ENCODE results near the gene MIS18A. TPM values are rescaled to one million over a fixed set of nuclear protein-coding genes. Genes with fewer than 3 reads are reported as not detected.
"Not testable (repeated sequence)": the region's sequence is repeated elsewhere in the genome, so short reads cannot be mapped to it uniquely, and the experiment has no call there.

MIS18A gene
- total RNA-seq, 4 donors from 2014 or later = 0.51 to 2.7 (median 0.87) TPM

DNA sequence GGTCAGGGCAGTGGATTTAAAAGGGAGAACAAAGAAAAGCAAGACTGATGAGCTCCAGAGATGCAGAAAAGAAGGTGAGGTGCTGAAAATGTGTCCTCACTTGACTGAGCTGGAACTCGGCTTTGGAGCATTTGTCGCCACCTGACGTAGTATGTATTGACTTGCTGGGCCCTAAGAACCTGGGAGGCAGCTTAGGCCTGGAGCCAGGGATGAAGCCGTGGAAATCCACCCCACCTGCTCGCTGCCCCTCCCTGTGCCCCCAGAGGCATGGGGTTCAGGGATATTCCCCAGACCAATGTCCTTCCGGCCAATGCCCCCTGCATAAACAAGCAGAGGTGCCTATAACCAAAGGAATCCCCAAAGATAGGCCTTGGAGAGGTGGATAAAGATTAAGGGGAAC lies 34.1 kb upstream of the MIS18A start:
- DNase-seq (no peak), ATAC-seq (no peak)
- intact Hi-C loops (cut with DNase I; ENCODE audit: low total_unique reads) = no loop called here
- H3K27me3 ChIP-seq = no peaks in the 10 kb centered on the region
- no peaks in the 10 kb centered on the region for H3K4me1 ChIP-seq
- no peak for TF ChIP-seq POLR2A (IDR thresholded peaks at IDR 0.05)
- TF ChIP-seq, protein P1, sequence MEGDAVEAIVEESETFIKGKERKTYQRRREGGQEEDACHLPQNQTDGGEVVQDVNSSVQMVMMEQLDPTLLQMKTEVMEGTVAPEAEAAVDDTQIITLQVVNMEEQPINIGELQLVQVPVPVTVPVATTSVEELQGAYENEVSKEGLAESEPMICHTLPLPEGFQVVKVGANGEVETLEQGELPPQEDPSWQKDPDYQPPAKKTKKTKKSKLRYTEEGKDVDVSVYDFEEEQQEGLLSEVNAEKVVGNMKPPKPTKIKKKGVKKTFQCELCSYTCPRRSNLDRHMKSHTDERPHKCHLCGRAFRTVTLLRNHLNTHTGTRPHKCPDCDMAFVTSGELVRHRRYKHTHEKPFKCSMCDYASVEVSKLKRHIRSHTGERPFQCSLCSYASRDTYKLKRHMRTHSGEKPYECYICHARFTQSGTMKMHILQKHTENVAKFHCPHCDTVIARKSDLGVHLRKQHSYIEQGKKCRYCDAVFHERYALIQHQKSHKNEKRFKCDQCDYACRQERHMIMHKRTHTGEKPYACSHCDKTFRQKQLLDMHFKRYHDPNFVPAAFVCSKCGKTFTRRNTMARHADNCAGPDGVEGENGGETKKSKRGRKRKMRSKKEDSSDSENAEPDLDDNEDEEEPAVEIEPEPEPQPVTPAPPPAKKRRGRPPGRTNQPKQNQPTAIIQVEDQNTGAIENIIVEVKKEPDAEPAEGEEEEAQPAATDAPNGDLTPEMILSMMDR (IDR thresholded peaks at IDR 0.05 in 4 of 5, conservative IDR thresholded peaks at IDR 0.05 in 1 of 5) = no peak
- H3K4me3 ChIP-seq = no peak overlapping the region
- no peak overlapping the region for H3K27ac ChIP-seq
- peaks cover 0 to 43% of the 10 kb centered on the region in 2 donors for H3K36me3 ChIP-seq
- in situ Hi-C loops (cut with MboI; ENCODE audit: low sequenced_read_pairs in 4 of 4) = no loop called here
- H3K9me3 ChIP-seq = no peaks in the 10 kb centered on the region

DNA sequence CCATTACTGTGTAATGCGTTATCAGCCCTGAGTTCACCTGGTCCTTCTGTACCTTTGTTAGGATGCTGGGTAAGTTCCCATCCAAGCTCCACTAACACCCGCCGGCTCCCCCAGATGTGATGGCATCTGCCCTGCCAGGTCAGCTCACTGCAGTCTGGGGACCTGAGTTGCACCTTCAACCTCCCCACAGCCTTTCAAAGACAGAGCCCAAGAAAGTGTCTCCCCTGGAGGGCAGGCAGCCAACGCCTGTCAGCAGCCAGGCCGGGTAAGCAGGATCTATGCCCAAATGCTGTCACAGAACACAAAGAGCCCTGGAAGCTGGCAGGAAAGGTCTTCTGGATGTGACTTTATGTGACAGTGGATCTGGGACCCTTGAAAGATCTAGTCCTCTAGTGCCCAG lies 33.5 kb upstream of the MIS18A start:
- in situ Hi-C loops (cut with MboI; ENCODE audit: low sequenced_read_pairs in 4 of 4) = no loop called here
- Histone ChIP-seq H3K4me3 (no peak overlapping the region), H3K36me3 (peaks cover 0 to 36% of the 10 kb centered on the region in 2 donors), H3K9me3 (no peaks in the 10 kb centered on the region), H3K27ac (no peak overlapping the region), H3K4me1 (no peaks in the 10 kb centered on the region), H3K27me3 (no peaks in the 10 kb centered on the region)
- DNase-seq = no peak
- ATAC-seq = no peak
- TF ChIP-seq, protein P1 (IDR thresholded peaks at IDR 0.05 in 4 of 5, conservative IDR thresholded peaks at IDR 0.05 in 1 of 5) = no peak
- no peak for TF ChIP-seq POLR2A (IDR thresholded peaks at IDR 0.05)
- intact Hi-C loops (cut with DNase I; ENCODE audit: low total_unique reads) = no loop called here

DNA sequence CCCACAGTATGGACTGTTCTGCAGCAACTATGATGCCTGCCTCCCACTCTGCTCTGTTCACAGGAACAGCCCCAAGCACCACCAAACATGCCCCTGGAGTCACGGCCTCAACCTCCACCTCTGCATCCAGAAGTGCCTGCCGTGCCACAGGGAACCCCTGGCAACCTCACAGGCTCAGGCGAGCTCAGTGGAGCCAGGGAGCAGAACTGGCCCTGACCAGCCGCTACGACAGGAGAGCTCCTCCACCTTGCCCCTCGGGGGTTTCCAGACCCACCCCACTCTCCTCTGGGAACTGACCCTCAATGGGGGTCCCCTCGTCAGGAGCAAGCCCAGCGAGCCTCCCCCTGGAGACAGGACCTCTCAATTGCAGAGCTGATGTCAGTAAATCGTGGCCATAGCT lies 32.8 kb upstream of the MIS18A start:
- Histone ChIP-seq H3K27me3 (no peaks in the 10 kb centered on the region), H3K4me1 (no peaks in the 10 kb centered on the region), H3K9me3 (no peaks in the 10 kb centered on the region), H3K4me3 (no peak overlapping the region), H3K36me3 (peaks cover 0 to 29% of the 10 kb centered on the region in 2 donors), H3K27ac (no peak overlapping the region)
- in situ Hi-C loops (cut with MboI; ENCODE audit: low sequenced_read_pairs in 4 of 4) (no loop called here), intact Hi-C loops (cut with DNase I; ENCODE audit: low total_unique reads) (no loop called here)
- DNase-seq (no peak), ATAC-seq (no peak)
- TF ChIP-seq POLR2A (IDR thresholded peaks at IDR 0.05) = no peak
- TF ChIP-seq, protein P1 (IDR thresholded peaks at IDR 0.05 in 4 of 5, conservative IDR thresholded peaks at IDR 0.05 in 1 of 5) = no peak

- H3K36me3 ChIP-seq = peaks cover 0 to 23% of the 10 kb centered on the region in 2 donors
- in situ Hi-C loops (cut with MboI; ENCODE audit: low sequenced_read_pairs in 4 of 4) = not testable (repeated sequence)
Measured at GRCh38 chr21:32310976-32311375, 32.1 kb upstream of the MIS18A start.

DNA sequence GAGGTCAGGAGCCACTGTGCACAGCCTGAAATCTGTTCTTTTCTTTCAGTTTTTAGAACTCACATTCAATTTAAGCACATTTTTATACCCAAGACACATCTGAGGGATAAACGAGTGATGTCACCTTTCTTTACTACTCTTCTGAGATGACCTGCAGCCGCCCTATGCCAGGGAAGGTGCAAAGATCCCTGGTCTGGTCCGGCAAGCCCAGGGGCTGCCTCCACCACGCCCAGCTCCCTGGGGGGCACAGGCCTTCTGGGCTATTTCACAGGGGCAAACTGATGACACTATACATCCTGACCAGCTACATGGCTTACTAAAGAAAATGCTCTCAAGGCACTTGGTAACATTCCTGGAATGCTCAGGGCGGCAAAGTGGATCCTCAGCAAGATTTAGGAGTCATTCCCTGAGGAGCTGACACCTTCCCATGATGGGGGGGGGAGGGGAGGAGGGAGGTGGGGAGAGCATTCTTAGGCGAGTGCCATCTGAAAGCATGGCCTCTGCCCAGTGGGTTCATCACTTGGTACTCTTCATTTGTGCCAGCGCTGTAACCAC lies 31.1 kb upstream of the MIS18A start:
- in situ Hi-C loops (cut with MboI; ENCODE audit: low sequenced_read_pairs in 4 of 4) (no loop called here), intact Hi-C loops (cut with DNase I; ENCODE audit: low total_unique reads) (no loop called here)
- TF ChIP-seq, protein P1 (IDR thresholded peaks at IDR 0.05 in 4 of 5, conservative IDR thresholded peaks at IDR 0.05 in 1 of 5) = no peak
- TF ChIP-seq POLR2A (IDR thresholded peaks at IDR 0.05) = no peak
- DNase-seq = no peak
- ATAC-seq = no peak
- H3K36me3 ChIP-seq = peaks cover 0 to 15% of the 10 kb centered on the region in 2 donors
- no peak overlapping the region for H3K27ac ChIP-seq
- no peaks in the 10 kb centered on the region for H3K4me1 ChIP-seq
- no peaks in the 10 kb centered on the region for H3K9me3 ChIP-seq
- H3K27me3 ChIP-seq = no peaks in the 10 kb centered on the region
- no peak overlapping the region for H3K4me3 ChIP-seq

More at GRCh38 chr21:32310976-32311375, 32.1 kb upstream of the MIS18A start:
- intact Hi-C loops (cut with DNase I; ENCODE audit: low total_unique reads); ATAC-seq; DNase-seq; H3K9me3 ChIP-seq; H3K27me3 ChIP-seq; H3K27ac ChIP-seq; H3K4me3 ChIP-seq; H3K4me1 ChIP-seq: not testable (repeated sequence)

Data from gastrocnemius medialis (tissue), 4 donors.